AG09309 (cell line): Measurements from ENCODE around the gene MED25.
A peak's percentile ranks its signal among the peaks of the same experiment; 100 is the strongest.

Source experiments
- DNase-seq: peaks from one replicate; pipeline ENCODE4 v3.0.0-alpha.2; 2010; ENCODE audit warnings: low read depth
- H3K4me3 ChIP-seq: 2 replicates; pipeline ENCODE4 v1.5.1; 2011; ENCODE audit warnings: mild to moderate bottlenecking, low read depth, low read length, moderate library complexity; ENCODE audit not compliant: control insufficient read depth
- CTCF ChIP-seq: IDR thresholded peaks from 2 replicates; pipeline ENCODE4 v1.5.1; 2011; ENCODE audit warnings: mild to moderate bottlenecking, low read depth, low read length, inconsistent platforms; ENCODE audit not compliant: insufficient read depth, control insufficient read depth; ENCODE audit errors: missing control alignments

The MED25 gene

GRCh38 chr19:49786376-49786820 is 31.7 kb upstream of the MED25 start:
- TF ChIP-seq CTCF, result no peak
- no peak overlapping the region for H3K4me3 ChIP-seq
- peak; percentile 21 for DNase-seq

- H3K4me3 ChIP-seq, result no peak overlapping the region
- DNase-seq, result no peak
- no peak for TF ChIP-seq CTCF
Measured at GRCh38 chr19:49787746-49788145, 30.3 kb upstream of the MED25 start.

GRCh38 chr19:49788857-49789256 is 29.2 kb upstream of the MED25 start:
- H3K4me3 ChIP-seq, result no peak overlapping the region
- no peak for DNase-seq
- TF ChIP-seq CTCF, result no peak

- DNase-seq, result no peak
Measured at GRCh38 chr19:49790866-49791265, 27.2 kb upstream of the MED25 start.

GRCh38 chr19:49791776-49792445 is 26.2 kb upstream of the MED25 start:
- no peak for TF ChIP-seq CTCF
- DNase-seq, result no peak
- H3K4me3 ChIP-seq, result no peak overlapping the region

More at GRCh38 chr19:49790866-49791265, 27.2 kb upstream of the MED25 start:
- no peak overlapping the region for H3K4me3 ChIP-seq
- no peak for TF ChIP-seq CTCF

GRCh38 chr19:49792829-49793560 is 25.1 kb upstream of the MED25 start:
- no peak overlapping the region for H3K4me3 ChIP-seq
- TF ChIP-seq CTCF, result no peak
- no peak for DNase-seq
